Cardiac fibroblast (primary cell): ENCODE results near the gene CAMTA1.
"Not testable (repeated sequence)": the region's sequence is repeated elsewhere in the genome, so short reads cannot be mapped to it uniquely, and the experiment has no call there.

Experiments
- DNase-seq, 2 donors: peaks; one replicate each; pipeline versions ENCODE4 v3.0.0 to v3.0.0-alpha.2; 2010; ENCODE audit warnings: low read depth in 2 of 2
- H3K4me3 ChIP-seq, 2 donors: replicated peaks in 1 of 2; 1 replicate in 1 of 2; 2 replicates in 1 of 2; pipeline ENCODE4 v1.5.1; 2011; ENCODE audit warnings: low read depth in 2 of 2, low read length in 2 of 2, mild to moderate bottlenecking in 2 of 2, moderate library complexity in 1 of 2
- TF ChIP-seq, protein P1 (sequence below): IDR thresholded peaks from one replicate; pipeline ENCODE4 v1.5.1; 2011; ENCODE audit warnings: low read depth, mild to moderate bottlenecking, low read length, inconsistent platforms

Gene CAMTA1

DNA sequence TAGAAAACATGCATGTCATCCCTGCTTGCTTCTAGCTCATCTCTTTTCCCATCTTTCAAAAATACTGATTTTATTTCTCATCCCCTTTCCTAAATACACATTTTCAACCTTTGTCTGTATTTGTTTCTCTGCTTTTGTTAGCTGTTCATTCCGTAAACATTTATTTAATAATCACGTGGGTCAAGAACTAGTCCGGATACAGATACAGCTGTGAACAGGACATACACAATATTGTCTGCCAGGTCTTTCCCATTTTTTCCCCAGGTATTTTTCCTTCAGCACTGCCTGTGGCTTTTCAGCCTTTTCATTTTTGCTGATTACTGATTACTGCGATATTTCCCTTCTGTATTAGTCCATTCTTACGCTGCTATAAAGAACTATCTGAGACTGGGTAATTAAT is 1004.6 kb downstream of the CAMTA1 start:
- TF ChIP-seq, protein P1, sequence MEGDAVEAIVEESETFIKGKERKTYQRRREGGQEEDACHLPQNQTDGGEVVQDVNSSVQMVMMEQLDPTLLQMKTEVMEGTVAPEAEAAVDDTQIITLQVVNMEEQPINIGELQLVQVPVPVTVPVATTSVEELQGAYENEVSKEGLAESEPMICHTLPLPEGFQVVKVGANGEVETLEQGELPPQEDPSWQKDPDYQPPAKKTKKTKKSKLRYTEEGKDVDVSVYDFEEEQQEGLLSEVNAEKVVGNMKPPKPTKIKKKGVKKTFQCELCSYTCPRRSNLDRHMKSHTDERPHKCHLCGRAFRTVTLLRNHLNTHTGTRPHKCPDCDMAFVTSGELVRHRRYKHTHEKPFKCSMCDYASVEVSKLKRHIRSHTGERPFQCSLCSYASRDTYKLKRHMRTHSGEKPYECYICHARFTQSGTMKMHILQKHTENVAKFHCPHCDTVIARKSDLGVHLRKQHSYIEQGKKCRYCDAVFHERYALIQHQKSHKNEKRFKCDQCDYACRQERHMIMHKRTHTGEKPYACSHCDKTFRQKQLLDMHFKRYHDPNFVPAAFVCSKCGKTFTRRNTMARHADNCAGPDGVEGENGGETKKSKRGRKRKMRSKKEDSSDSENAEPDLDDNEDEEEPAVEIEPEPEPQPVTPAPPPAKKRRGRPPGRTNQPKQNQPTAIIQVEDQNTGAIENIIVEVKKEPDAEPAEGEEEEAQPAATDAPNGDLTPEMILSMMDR: no peak
- H3K4me3 ChIP-seq: no peak overlapping the region
- DNase-seq: no peak

DNA sequence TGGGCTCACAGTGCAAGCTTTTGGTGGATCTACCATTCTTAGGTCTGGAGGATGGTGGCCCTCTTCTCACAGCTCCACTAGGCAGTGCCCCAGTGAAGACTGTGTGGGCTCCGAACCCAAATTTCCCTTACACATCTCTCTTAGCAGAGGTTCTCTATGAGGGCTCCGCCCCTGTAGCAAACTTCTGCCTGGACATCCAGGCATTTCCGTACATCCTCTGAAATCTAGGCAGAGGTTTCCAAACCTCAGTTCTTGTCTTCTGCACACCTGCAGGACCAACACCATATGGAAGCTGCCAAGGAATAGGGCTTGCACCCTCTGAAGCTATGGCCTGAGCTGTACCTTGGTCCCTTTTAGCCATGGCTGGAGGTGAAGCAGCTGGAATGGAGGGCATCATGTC is 1005.8 kb downstream of the CAMTA1 start:
- DNase-seq, H3K4me3 ChIP-seq: not testable (repeated sequence)

DNA sequence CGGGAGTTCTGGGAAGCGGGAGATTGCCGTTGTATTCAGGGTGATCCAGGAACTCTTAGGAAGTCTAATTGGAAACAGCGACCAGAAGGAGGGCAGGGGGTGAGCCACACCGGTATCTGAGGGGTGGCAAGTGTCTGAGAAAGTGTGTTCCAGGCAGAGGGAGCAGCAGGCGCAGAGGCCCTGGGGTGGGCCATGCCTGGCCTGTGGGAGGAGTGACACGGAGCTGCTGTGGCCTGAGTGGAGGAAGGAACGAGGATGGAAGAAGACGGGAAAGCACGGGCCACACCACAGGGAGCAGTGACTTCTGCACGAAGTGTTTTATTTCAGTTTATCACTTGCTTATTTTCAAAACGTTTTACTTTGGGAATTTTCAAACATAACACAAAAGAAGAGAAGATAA is 1010.2 kb downstream of the CAMTA1 start:
- H3K4me3 ChIP-seq: no peak overlapping the region
- DNase-seq: no peak
- TF ChIP-seq, protein P1: no peak

DNA sequence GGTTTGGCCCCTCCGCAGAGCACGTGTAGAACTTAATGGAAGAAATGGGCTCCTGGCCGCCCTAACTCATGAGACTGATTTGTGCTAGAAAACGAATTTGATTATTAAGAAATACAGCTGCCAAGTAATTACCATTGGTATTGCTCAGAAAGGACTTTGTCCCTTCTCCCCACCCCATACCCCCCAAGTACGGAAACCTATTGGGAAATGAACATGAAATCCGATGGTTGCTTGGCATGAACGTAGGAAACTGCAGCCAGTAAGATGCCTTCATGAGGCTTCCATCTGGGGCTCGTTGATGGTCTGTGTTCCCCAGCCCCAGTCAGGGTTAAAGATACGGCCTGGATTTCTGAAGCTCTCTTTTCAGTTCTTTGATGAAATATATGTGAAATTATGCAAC is 1020.2 kb downstream of the CAMTA1 start:
- TF ChIP-seq, protein P1: no peak
- no peak overlapping the region for H3K4me3 ChIP-seq
- no peak for DNase-seq

DNA sequence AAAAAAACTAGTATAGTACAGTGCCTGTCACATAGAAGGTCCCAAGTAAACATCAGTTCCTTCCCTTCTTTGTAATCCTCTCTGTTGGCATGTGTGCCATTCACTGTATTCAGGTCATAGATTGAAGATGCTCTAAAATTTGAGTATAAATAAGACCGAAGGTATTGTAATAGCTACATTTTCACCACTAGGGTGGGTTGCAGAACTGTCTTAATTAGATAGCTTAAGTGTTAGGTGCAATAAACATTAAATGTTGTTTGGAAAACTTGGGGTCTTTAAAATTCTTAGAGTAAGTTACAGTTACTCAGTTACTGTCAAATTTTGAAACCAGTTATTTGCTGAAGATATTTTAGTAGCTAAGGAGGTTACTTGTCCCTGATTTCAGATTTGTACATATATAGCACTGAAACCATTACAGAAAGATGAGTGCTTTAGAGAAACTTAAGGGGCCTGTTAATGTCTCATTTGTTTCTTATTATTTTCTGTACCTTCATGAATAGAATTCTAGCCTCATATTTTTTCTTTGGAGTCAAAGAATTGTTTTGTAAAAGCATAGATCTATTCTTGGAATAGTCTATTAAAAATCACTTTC is 1023.1 kb downstream of the CAMTA1 start:
- H3K4me3 ChIP-seq: no peak overlapping the region
- TF ChIP-seq, protein P1: peak; percentile 48
- DNase-seq: peak; percentile 68 to 76

DNA sequence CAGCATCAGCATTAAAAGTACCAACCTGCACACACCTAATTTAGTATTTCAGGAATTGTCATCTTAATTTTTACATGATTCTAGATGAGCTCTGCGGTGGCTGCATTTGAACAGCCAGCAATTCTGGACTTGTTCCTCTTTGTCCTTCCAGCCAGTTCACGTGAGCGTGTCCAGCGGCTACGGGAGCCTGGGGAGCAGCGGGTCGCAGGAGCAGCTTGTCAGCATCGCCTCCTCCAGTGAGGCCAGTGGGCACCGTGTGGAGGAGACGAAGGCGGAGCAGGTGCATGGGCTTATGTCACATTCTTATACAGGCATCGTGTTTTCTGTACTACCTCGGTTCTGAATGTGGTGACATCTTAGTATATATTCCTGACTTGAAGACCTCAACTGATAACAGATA is 1024.5 kb downstream of the CAMTA1 start:
- DNase-seq: no peak
- H3K4me3 ChIP-seq: no peak overlapping the region
- TF ChIP-seq, protein P1: no peak

DNA sequence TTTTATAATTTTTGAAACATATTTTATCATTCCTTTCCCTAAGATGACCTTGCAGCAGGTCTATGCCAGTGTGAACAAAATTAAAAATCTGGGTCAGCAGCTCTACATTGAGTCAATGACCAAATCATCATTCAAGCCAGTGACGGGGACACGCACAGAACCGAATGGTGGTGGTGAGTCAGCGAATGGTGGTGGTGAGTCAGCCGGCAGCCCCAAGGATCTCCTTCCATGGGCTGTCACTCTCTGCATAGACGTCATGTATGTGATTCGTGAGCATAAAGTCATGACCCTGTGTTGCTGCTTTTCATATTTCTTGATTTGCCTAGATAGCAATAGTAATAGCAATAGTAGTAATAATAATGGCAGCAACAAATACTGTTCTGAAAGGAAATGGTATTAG is 1025.1 kb downstream of the CAMTA1 start:
- TF ChIP-seq, protein P1: no peak
- peak; percentile 72 to 91 for DNase-seq
- H3K4me3 ChIP-seq: no peak overlapping the region
